ENCODE data around the gene ZFP36L2.

ZFP36L2 gene

GRCh38 chr2:43262239-43262638 is 35.8 kb upstream of the ZFP36L2 start:
- Histone ChIP-seq H3K36me3 (ENCODE audit: control insufficient read depth in 2 of 2, insufficient read depth in 1 of 2, low read length in 2 of 2) (no peaks in the 10 kb centered on the region; a peak in 1 of 3 replicates), H3K4me3 (ENCODE audit: low read depth, low read length) (no peak overlapping the region), H3K9me3 (ENCODE audit: control insufficient read depth, insufficient read depth, low read depth, low read length) (no peaks in the 10 kb centered on the region), H3K27ac (ENCODE audit: extremely low read depth, low read depth, low read length) (no peak overlapping the region), H3K4me1 (ENCODE audit: control insufficient read depth, insufficient read depth, low read length) (no peaks in the 10 kb centered on the region)
- CTCF ChIA-PET: interaction anchor here (0.6 kb wide), 1 partner anchor 222 kb away, joined by 3 read pairs; no protein-coding TSS in a partner anchor
- TF ChIP-seq ZNF140 (tag by site-specific recombination; IDR thresholded peaks at IDR 0.05) (no peak), ZBTB10 (tag by site-specific recombination; IDR thresholded peaks at IDR 0.05) (no peak), ZNF473 (tag by site-specific recombination; IDR thresholded peaks at IDR 0.05) (no peak), YY1 (tag by site-specific recombination; IDR thresholded peaks at IDR 0.05) (no peak), ZNF670 (tag by site-specific recombination; IDR thresholded peaks at IDR 0.05; ENCODE audit: low read depth) (no peak), IKZF3 (tag by site-specific recombination; IDR thresholded peaks at IDR 0.05) (no peak), ZNF274 (IDR thresholded peaks at IDR 0.05; ENCODE audit: low read length) (no peak), ZNF274 (tag by site-specific recombination; IDR thresholded peaks at IDR 0.05; ENCODE audit: borderline replicate concordance) (no peak)
- TF ChIP-seq, protein P1, sequence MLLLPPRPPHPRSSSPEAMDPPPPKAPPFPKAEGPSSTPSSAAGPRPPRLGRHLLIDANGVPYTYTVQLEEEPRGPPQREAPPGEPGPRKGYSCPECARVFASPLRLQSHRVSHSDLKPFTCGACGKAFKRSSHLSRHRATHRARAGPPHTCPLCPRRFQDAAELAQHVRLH (tag by site-specific recombination; IDR thresholded peaks at IDR 0.05): no peak
- TF ChIP-seq, protein P2, sequence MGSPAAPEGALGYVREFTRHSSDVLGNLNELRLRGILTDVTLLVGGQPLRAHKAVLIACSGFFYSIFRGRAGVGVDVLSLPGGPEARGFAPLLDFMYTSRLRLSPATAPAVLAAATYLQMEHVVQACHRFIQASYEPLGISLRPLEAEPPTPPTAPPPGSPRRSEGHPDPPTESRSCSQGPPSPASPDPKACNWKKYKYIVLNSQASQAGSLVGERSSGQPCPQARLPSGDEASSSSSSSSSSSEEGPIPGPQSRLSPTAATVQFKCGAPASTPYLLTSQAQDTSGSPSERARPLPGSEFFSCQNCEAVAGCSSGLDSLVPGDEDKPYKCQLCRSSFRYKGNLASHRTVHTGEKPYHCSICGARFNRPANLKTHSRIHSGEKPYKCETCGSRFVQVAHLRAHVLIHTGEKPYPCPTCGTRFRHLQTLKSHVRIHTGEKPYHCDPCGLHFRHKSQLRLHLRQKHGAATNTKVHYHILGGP (tag by site-specific recombination; IDR thresholded peaks at IDR 0.05): no peak
- POLR2A ChIA-PET: no interaction called here

- H3K4me1 ChIP-seq (ENCODE audit: control insufficient read depth, insufficient read depth, low read length): no peaks in the 10 kb centered on the region; the same call in 1 of the 2 replicates
- H3K36me3 ChIP-seq (ENCODE audit: control insufficient read depth in 2 of 2, insufficient read depth in 1 of 2, low read length in 2 of 2): no peaks in the 10 kb centered on the region; a peak in 1 of 3 replicates
- no peaks in the 10 kb centered on the region for H3K9me3 ChIP-seq (ENCODE audit: control insufficient read depth, insufficient read depth, low read depth, low read length)
- ChIA-PET POLR2A (no interaction called here), CTCF (interaction anchor here (0.6 kb wide), 2 partner anchors 403 to 1084 kb away, joined by 3 read pairs; no protein-coding TSS in a partner anchor)
- no peak overlapping the region for H3K27ac ChIP-seq (ENCODE audit: extremely low read depth, low read depth, low read length)
- no peak overlapping the region for H3K4me3 ChIP-seq (ENCODE audit: low read depth, low read length)
- TF ChIP-seq REST (tag by site-specific recombination; IDR thresholded peaks at IDR 0.05): no peak
- TF ChIP-seq ZNF174 (tag by site-specific recombination; IDR thresholded peaks at IDR 0.05): no peak
- no peak for TF ChIP-seq ZNF302 (tag by site-specific recombination; IDR thresholded peaks at IDR 0.05; ENCODE audit: low read depth)
Observed at GRCh38 chr2:43259512-43259911, 33.1 kb upstream of the ZFP36L2 start.
